CD4-positive, CD25-positive, alpha-beta regulatory T cell (primary cell): Measurements from ENCODE around the gene SDR9C7. TPM values are rescaled to one million over a fixed set of nuclear protein-coding genes. Genes with fewer than 3 reads are reported as not detected.

Experiments used
- ATAC-seq, 2 donors: fragments of 150-1000 bp; cut with Tn5 transposase; one replicate each; pipeline ENCODE4 v1.10.0; 2021; ENCODE audit warnings: low read depth in 2 of 2, moderate number of reproducible peaks in 2 of 2, moderate library complexity in 1 of 2
- DNase-seq, 3 donors: peaks; one replicate each; pipeline versions ENCODE4 v3.0.0 to v3.0.0-alpha.2; 2012 to 2022; ENCODE audit warnings: mixed read lengths in 1 of 3
- H3K27ac ChIP-seq: one replicate; pipeline ENCODE4 v1.7.0; 2013; ENCODE audit warnings: mild to moderate bottlenecking, low read length; ENCODE audit not compliant: insufficient read depth, poor library complexity, severe bottlenecking
- H3K27me3 ChIP-seq: one replicate; pipeline ENCODE4 v1.7.0; 2013; ENCODE audit warnings: low read length; ENCODE audit not compliant: control insufficient read depth, insufficient read depth
- H3K36me3 ChIP-seq: one replicate; pipeline ENCODE4 v1.7.0; 2013; ENCODE audit warnings: mild to moderate bottlenecking, low read length, moderate library complexity; ENCODE audit not compliant: control insufficient read depth, insufficient read depth
- H3K4me1 ChIP-seq: 2 replicates; pipeline ENCODE4 v1.7.0; 2013; ENCODE audit warnings: mild to moderate bottlenecking, low read length; ENCODE audit not compliant: insufficient read depth, control insufficient read depth, poor library complexity, severe bottlenecking
- H3K4me3 ChIP-seq: one replicate; pipeline ENCODE4 v1.7.0; 2013; ENCODE audit warnings: low read depth, mild to moderate bottlenecking, low read length, moderate library complexity
- H3K9me3 ChIP-seq, 2 experiments: 1 replicate in 1 of 2; 2 replicates in 1 of 2; pipeline ENCODE4 v1.7.0; 2013; ENCODE audit warnings: low read length in 2 of 2, mild to moderate bottlenecking in 1 of 2, moderate library complexity in 1 of 2; ENCODE audit not compliant: control insufficient read depth in 2 of 2
- H3K27ac Mint-ChIP-seq, 3 donors: one replicate each; pipeline ENCODE4 v1.8.0; 2020 to 2022; ENCODE audit warnings: mild to moderate bottlenecking in 3 of 3, mixed read lengths in 3 of 3, moderate library complexity in 2 of 3
- H3K27me3 Mint-ChIP-seq: one replicate; pipeline ENCODE4 v1.8.0; 2022; ENCODE audit warnings: mild to moderate bottlenecking, mixed read lengths
- H3K36me3 Mint-ChIP-seq: one replicate; pipeline ENCODE4 v1.8.0; 2020; ENCODE audit warnings: mixed read lengths
- H3K4me1 Mint-ChIP-seq, 4 donors: one replicate each; pipeline ENCODE4 v1.8.0; 2020 to 2022; ENCODE audit warnings: mixed read lengths in 4 of 4, mild to moderate bottlenecking in 1 of 4
- H3K4me3 Mint-ChIP-seq, 4 donors: one replicate each; pipeline ENCODE4 v1.8.0; 2020 to 2022; ENCODE audit warnings: mild to moderate bottlenecking in 4 of 4, mixed read lengths in 4 of 4, moderate library complexity in 3 of 4
- H3K9me3 Mint-ChIP-seq, 7 donors: one replicate each; pipeline ENCODE4 v1.8.0; 2020 to 2022; ENCODE audit warnings: mixed read lengths in 7 of 7, mild to moderate bottlenecking in 3 of 7, moderate library complexity in 2 of 7
- polyA plus RNA-seq, 4 donors: library from polyadenylated mRNA; unstranded; fragments of 300-500 nt; fragmentation: Illumina TruSeq; gene quantifications; one replicate each; pipeline ENCODE4 v1.2.3, GENCODE V29; 2021
- total RNA-seq: library from RNA; stranded (reverse); gene quantifications from one replicate; pipeline ENCODE4 v1.2.3, GENCODE V29; 2022

The SDR9C7 gene
- total and polyA plus RNA-seq, 5 donors from 2014 or later: not detected

- Histone ChIP-seq H3K9me3 (peaks cover 0 to 4% of the 10 kb centered on the region in 2 experiments), H3K27ac (no peak within 1 kb of the TSS), H3K4me3 (no peak within 1 kb of the TSS), H3K36me3 (no peaks in the 10 kb centered on the region), H3K4me1 (no peaks in the 10 kb centered on the region), H3K27me3 (no peaks in the 10 kb centered on the region)
- H3K27ac Mint-ChIP-seq: no peak within 1 kb of the TSS
- peaks cover 25% of the 10 kb centered on the region for H3K27me3 Mint-ChIP-seq
- no peak for ATAC-seq
- H3K4me3 Mint-ChIP-seq: no peak within 1 kb of the TSS
- peaks cover 0 to 10% (median 0%) of the 10 kb centered on the region in 4 donors for H3K4me1 Mint-ChIP-seq
- H3K36me3 Mint-ChIP-seq: peaks cover 21% of the 10 kb centered on the region
- no peak for DNase-seq
- H3K9me3 Mint-ChIP-seq: peaks cover 0 to 10% (median 4%) of the 10 kb centered on the region in 7 donors
Measured at GRCh38 chr12:56957229-56958052, 23.2 kb upstream of the SDR9C7 start, which contains the start of gene RDH16. RDH16 (minus strand) TSS chr12:56957608; CDS start chr12:56957462, 146 bp downstream.

- Histone ChIP-seq H3K4me3 (no peak overlapping the region), H3K27ac (no peak overlapping the region), H3K9me3 (peaks cover 0 to 4% of the 10 kb centered on the region in 2 experiments), H3K4me1 (no peaks in the 10 kb centered on the region), H3K36me3 (no peaks in the 10 kb centered on the region), H3K27me3 (no peaks in the 10 kb centered on the region)
- no peak for ATAC-seq
- peaks cover 0 to 4% (median 0%) of the 10 kb centered on the region in 4 donors for H3K4me1 Mint-ChIP-seq
- no peak for DNase-seq
- peaks cover 12% of the 10 kb centered on the region for H3K27me3 Mint-ChIP-seq
- no peak overlapping the region for H3K27ac Mint-ChIP-seq
- peaks cover 26% of the 10 kb centered on the region for H3K36me3 Mint-ChIP-seq
- peaks cover 0 to 6% (median 1%) of the 10 kb centered on the region in 7 donors for H3K9me3 Mint-ChIP-seq
- H3K4me3 Mint-ChIP-seq: no peak overlapping the region
Measured at GRCh38 chr12:56955631-56956256, 21.5 kb upstream of the SDR9C7 start.

- peaks cover 0 to 6% (median 1%) of the 10 kb centered on the region in 7 donors for H3K9me3 Mint-ChIP-seq
- Histone ChIP-seq H3K9me3 (peaks cover 0 to 4% of the 10 kb centered on the region in 2 experiments), H3K36me3 (no peaks in the 10 kb centered on the region), H3K27ac (no peak overlapping the region), H3K4me1 (no peaks in the 10 kb centered on the region), H3K4me3 (no peak overlapping the region), H3K27me3 (no peaks in the 10 kb centered on the region)
- H3K27ac Mint-ChIP-seq: no peak overlapping the region
- ATAC-seq: no peak
- H3K4me1 Mint-ChIP-seq: peaks cover 0 to 4% (median 0%) of the 10 kb centered on the region in 4 donors
- no peak overlapping the region for H3K4me3 Mint-ChIP-seq
- DNase-seq: no peak
- peaks cover 5% of the 10 kb centered on the region for H3K27me3 Mint-ChIP-seq
- H3K36me3 Mint-ChIP-seq: peaks cover 27% of the 10 kb centered on the region
Measured at GRCh38 chr12:56954958-56955355, 20.7 kb upstream of the SDR9C7 start.

- Mint-ChIP-seq H3K27me3 (peaks cover 5% of the 10 kb centered on the region), H3K9me3 (peaks cover 0 to 6% (median 0%) of the 10 kb centered on the region in 7 donors), H3K4me1 (peaks cover 0 to 4% (median 0%) of the 10 kb centered on the region in 4 donors), H3K4me3 (no peak overlapping the region), H3K27ac (no peak overlapping the region), H3K36me3 (peaks cover 24% of the 10 kb centered on the region)
- H3K27ac ChIP-seq: no peak overlapping the region
- H3K9me3 ChIP-seq: peaks cover 0 to 4% of the 10 kb centered on the region in 2 experiments
- H3K4me3 ChIP-seq: no peak overlapping the region
- ATAC-seq (no peak), DNase-seq (no peak)
- H3K4me1 ChIP-seq: no peaks in the 10 kb centered on the region
- no peaks in the 10 kb centered on the region for H3K27me3 ChIP-seq
- H3K36me3 ChIP-seq: no peaks in the 10 kb centered on the region
Measured at GRCh38 chr12:56954057-56954957, 20.1 kb upstream of the SDR9C7 start.

DNA sequence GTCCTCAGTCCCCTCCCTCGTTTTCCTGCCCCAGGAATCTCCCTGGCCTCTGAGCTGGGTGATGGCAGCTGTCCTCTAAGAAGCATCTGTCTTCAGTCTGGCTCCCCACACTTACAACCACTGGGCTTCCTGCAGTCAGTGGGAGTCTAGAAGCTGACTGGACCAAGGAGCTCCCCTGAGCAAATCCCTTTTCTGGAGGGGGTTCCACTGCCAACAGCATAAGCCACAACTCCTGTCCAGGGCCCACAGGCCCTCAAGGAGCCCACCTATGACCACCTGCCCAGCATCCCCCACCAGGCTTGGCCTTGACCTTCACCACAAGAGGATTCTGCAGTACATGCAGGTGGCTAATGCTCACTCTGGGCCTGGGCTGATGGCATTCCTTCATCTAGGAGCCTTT, 19.1 kb upstream of the SDR9C7 start:
- Mint-ChIP-seq H3K27me3 (peaks cover 8% of the 10 kb centered on the region), H3K36me3 (peaks cover 24% of the 10 kb centered on the region), H3K4me3 (no peak overlapping the region), H3K9me3 (peaks cover 0 to 6% (median 0%) of the 10 kb centered on the region in 7 donors), H3K4me1 (peaks cover 0 to 4% (median 0%) of the 10 kb centered on the region in 4 donors), H3K27ac (no peak overlapping the region)
- Histone ChIP-seq H3K36me3 (no peaks in the 10 kb centered on the region), H3K4me1 (no peaks in the 10 kb centered on the region), H3K27me3 (no peaks in the 10 kb centered on the region), H3K9me3 (peaks cover 0 to 4% of the 10 kb centered on the region in 2 experiments), H3K4me3 (no peak overlapping the region), H3K27ac (no peak overlapping the region)
- DNase-seq (no peak), ATAC-seq (no peak)

- Mint-ChIP-seq H3K4me1 (no peaks in the 10 kb centered on the region), H3K36me3 (peaks cover 22% of the 10 kb centered on the region), H3K27ac (no peak overlapping the region), H3K9me3 (peaks cover 0 to 4% (median 2%) of the 10 kb centered on the region in 7 donors), H3K27me3 (peaks cover 9% of the 10 kb centered on the region), H3K4me3 (no peak overlapping the region)
- Histone ChIP-seq H3K4me1 (no peaks in the 10 kb centered on the region), H3K27ac (no peak overlapping the region), H3K36me3 (no peaks in the 10 kb centered on the region), H3K4me3 (no peak overlapping the region), H3K9me3 (no peaks in the 10 kb centered on the region), H3K27me3 (no peaks in the 10 kb centered on the region)
- ATAC-seq (no peak), DNase-seq (no peak)
Measured at GRCh38 chr12:56951582-56952339, 17.6 kb upstream of the SDR9C7 start.

GRCh38 chr12:56948881-56949280, 14.7 kb upstream of the SDR9C7 start:
- Histone ChIP-seq H3K9me3 (no peaks in the 10 kb centered on the region), H3K27ac (no peak overlapping the region), H3K4me3 (no peak overlapping the region), H3K4me1 (no peaks in the 10 kb centered on the region), H3K36me3 (no peaks in the 10 kb centered on the region), H3K27me3 (peaks cover 3% of the 10 kb centered on the region)
- H3K9me3 Mint-ChIP-seq: peaks cover 3 to 10% (median 7%) of the 10 kb centered on the region in 7 donors
- peaks cover 22% of the 10 kb centered on the region for H3K36me3 Mint-ChIP-seq
- peaks cover 29% of the 10 kb centered on the region for H3K27me3 Mint-ChIP-seq
- no peak for ATAC-seq
- no peak overlapping the region for H3K27ac Mint-ChIP-seq
- no peak overlapping the region for H3K4me3 Mint-ChIP-seq
- no peaks in the 10 kb centered on the region for H3K4me1 Mint-ChIP-seq
- DNase-seq: no peak
